Transverse colon (tissue), 1 donor: ENCODE measurements around the gene NUDT22.
"Not testable (repeated sequence)": the region's sequence is repeated elsewhere in the genome, so short reads cannot be mapped to it uniquely, and the experiment has no call there.

ENCODE experiments used
- EP300 ChIP-seq: sonication (generic); formaldehyde crosslinking; IDR thresholded peaks from one replicate; pipeline ENCODE4 v1.6.1; 2017; ENCODE audit warnings: antibody characterized with exemption, low read depth
- POLR2A ChIP-seq: fragments of 450-650 bp; IDR thresholded peaks from one replicate; pipeline ENCODE4 v1.6.1; 2016; ENCODE audit warnings: antibody characterized with exemption, mild to moderate bottlenecking, moderate library complexity

DNA sequence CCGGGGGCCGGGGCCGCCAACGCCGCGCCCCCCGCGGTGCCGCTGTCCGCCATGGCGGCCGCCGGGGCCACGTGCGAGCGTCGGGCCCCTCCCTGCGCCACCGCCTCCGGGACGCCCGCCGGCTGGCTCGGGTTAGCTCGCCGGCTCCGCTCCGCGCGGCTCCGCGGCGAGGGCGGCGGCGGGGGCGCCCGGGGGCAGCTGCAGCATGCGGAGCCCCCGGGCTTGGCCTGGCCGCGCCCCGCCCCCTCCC lies 20.5 kb downstream of the NUDT22 start:
- TF ChIP-seq EP300, POLR2A: not testable (repeated sequence)
